HK-2 (cell line): ENCODE results near the gene PGF.

ENCODE experiments used
- DNase-seq: peaks from one replicate; pipeline ENCODE4 v3.0.0-alpha.2; 2018; ENCODE audit not compliant: unreplicated experiment

PGF gene

DNA sequence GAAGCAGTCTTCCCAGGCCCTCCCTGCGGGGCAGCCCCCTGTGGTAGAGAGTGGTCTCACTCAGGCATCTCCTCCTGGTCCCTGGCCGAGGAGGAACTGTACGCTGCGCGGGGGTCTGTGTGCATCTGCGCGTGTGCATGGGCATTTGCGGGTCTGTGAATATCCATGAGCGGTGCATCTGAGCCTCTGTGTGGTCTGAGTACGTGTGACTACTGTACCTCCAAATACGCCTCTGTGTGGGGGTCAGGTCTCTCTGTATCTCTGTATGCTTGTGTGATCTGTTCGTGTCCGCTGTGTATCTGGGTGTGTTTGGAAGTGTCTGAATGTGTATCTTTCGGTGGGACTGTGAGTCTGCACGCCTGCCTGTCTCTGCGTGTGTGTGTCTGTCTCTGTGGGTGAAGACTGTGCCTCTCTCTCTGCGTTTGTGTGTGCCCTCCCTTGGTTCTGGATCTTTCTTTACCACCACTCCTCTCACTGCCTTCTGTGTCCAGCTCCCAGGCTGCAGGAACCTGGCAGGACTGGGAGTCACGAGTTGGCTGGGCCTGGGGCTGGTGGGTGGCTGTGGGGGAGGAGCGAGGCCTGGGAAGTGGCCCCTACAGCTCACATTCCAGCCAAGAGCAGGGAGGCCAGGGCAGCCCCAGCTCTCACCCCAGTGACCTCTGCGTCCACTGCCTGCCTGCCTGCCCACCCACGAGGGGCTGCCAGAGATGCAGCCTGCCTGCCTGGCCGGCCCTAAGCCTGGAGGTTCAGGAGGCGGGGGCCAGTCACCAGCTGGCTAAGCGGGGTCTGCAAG, 1.1 kb upstream of the PGF start:
- DNase-seq = no peak

DNA sequence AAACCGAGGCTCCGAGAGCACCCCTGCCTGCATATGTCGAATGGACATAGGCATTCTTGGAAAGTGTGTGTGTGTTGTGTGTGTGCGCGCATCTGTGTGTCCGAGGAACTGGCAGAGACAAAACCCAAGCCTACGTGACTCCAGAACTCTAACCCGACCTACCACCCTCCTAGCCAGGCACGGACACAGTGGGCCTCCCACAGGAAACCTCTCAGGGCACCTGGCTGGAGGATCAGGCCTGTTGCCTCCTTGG, 556 bp upstream of the PGF start:
- DNase-seq = no peak

DNA sequence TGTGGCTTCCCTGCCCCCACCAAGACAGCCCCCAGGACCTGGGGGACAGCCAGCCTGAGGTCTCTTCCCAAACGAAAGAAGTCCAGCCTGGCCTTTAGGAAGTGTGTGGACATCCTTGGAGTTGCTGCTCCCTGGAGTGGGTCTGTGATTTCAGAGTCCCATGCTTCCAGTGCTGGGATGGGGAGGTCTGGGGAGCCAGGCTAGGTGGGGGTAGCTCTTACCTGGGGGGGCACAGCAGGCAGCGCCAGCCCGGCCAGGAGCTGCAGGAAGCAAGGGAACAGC, 509 bp downstream of the PGF start:
- DNase-seq = no peak

DNA sequence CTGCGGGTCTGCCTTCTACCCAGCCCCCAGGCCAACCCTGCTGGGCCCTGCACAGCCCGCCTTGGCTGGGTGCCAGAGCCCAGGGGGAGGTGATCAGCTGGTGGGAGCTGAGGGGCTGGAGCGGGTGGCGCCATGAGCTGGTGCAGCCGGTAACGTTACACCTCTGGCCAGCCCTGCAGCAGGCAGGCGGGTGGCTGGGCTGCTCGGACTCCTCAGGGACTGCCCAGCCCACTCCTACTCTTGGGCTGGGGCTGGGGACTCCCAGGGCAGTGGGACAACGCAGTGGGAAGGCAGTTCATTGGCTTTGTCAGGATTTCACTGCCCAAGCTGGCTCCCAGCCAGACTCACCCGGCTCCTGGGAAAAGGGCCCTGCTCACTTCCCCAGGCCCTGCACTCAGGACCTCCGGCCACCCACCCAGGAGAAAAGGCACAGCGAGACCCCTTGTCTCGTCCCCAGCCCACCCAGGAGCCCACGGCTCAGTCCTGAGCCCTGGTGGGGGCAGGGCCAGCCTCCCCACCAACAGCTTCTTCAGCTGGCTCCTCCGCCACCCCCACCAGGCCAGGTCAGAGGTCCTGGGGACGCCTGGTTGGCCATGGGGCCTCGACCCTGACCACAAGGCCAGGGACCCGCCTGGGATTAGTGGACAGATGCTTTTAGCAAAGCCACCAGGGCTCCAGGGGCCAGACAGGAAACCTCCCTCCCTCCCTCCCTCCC, 1.0 kb downstream of the PGF start:
- peak; percentile 26 for DNase-seq

DNA sequence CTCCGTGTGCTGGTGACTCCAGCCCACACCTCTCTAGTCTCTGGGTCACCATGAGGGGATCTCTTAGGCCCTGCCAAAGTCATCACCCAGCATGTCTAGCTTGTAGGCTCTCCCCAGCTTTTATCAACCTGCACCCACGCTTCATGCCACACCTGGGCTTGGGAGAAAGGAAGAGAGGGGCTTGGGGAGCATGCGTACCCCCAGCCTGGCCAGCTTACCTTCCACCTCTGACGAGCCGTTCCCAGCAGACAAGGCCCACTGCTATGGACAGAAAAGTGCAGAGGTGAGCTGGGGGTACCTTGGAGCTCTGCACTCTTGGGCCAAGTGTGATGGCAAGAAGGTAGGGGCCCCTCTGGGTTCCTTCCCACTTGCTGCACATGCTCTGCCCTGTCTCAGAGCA, 1.7 kb downstream of the PGF start:
- DNase-seq = no peak

DNA sequence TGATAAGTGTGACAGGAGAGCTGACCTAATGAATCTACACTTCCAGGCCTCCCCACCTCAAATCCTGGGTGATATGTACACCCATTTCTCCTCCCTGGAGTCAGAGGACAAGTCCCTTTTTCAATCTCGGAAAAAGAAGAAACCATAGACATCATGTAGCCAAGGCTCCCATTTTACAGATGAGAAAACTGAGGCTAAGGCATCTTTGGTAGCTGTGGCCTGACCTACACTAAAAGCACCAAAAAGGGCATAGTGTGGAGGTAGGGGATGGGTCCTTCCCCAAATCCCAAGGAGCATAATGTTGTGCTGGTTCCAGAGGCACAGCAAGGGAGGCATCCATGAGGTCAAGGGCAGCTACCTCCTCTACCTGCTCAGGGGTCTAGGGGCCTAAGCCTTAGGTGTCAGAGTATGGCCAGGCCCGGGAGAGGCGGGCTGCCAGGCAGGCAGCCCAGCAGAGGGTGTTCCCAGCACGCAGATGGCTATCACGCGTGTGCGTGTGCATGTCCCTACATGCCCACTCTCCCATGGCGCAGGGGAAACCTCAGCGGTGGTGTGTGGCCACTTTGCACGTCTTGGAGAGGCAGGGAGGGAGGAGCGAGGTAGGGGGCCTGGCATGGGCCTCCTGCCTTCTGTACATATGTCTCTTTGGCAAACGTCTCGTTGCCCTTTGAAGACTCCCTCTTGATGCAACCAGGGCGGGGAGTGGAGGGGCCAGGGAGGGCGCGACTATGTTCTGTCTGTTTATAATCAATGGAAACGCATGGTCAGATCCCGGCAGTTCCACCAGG, 2.5 kb downstream of the PGF start:
- DNase-seq = no peak

DNA sequence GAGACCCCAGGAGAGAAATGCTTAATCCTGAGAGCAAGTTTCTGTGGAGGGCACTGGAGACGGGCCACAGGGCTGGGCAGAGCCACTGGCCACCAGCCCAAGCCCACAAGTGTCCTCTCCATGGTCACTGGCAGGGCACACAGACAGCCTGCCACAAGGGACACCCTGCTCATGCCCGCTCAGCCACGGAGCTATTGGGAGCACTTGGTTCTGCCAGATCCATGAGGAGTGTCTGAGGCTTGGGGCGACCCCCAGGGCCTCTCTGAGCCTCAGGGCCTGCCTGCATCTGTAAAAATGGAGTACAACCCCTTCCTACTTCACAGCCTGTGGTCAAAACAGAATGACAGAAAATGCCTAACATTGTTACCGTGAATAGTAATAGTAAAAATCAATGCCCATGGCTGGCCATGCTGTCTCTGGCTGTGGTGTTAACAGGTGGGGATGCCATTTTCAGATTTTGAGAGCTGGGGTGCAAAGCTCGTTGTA, 3.2 kb downstream of the PGF start:
- no peak for DNase-seq

DNA sequence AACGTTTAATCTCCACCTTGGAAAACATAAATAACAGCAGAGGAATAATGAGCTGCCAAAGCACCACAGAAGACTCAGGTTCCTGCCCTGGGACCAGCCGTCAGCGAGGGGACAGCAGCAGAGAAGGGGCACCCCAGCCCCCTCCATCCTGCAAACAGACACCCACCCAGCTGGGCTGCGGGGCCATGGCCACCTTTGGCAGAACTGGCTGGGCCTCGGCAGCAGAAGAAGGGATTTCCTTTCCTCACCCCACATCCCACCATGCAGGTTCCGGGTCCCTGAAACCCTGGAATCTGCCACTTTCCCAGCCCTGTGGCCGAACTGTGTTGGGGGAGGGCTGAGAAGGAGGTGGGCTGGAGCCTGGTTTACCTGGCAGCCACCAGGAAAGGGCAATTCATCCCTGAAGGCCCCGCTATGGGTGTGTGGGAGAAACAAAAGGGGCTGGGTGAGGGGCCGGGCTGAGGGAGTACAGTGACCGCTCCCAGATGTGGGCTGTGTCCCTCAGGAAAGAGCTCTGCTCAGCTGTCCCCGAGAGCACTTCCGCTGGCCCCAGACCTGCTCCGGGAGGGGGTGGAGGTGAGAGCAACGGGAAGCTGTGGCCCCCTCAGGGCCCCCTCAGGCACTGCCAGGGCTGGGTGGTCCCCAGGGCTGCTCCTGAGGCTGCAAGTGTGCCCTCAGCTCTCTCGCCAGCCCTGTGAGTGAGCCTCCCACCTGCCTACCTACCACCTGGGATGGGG, 3.8 kb downstream of the PGF start:
- no peak for DNase-seq

DNA sequence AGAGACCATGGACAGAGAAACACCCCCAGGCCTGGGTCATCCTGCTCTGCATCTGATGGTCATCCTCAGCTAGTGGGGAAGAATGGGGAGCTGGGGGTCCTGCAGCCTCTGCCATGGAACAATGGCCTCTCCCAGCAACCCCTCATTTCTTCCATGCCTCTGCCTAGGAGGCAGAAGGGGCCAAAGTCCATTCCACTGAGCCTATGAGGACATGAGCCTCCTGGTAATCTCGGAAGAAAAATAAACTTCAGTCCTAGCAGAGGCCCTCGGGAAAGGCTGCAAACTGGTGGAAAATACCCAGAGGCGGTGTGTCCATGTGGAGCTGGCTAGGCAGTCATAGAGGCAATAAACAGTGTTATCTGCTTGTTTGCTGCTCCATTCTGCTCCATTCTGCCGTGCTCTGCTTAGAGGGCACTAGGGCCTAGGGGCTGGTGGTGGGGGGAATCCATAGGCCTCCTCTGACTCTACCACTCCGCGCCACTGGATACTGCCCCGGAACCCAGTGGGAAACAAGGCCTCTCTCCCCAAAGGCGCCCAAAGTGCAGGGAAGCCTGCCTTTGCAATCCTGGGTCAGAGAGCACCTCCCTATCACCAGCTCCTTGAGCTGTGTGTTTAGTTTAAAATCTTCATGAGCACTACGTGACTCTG, 4.5 kb downstream of the PGF start:
- DNase-seq = no peak

DNA sequence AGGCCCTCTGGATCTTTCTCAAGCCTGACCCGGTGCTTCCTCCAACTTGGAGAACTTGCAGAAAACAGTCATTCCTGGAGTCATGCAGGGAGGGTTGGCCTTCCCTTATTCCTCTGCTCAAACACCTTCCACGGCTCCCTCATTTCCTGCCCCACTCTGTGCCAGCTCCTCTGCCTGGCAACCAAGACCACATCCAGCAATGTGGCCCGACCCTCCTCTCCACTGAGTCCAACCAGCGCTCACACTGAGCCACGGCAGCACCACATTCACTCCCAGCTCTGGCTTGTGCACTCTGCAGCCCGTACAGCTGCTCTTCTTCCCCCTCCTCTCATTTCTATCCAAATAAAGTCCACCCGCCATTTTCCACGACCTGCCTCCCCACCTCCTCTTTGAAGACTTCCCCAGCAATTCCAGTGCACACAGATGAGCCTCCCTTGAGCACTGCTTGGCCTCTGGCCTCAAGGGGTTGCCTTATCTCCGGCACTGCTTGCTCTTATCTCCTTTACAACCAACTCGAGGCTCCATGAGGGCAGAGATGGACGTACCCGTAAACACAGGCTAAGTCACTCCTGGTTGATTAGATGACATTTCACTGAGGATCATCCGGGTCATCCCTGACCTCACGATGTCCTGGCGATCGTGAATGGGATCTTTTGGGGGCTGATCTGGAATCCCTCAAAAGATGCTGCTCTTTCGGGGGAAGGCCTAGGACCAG, 5.4 kb downstream of the PGF start:
- DNase-seq = no peak

DNA sequence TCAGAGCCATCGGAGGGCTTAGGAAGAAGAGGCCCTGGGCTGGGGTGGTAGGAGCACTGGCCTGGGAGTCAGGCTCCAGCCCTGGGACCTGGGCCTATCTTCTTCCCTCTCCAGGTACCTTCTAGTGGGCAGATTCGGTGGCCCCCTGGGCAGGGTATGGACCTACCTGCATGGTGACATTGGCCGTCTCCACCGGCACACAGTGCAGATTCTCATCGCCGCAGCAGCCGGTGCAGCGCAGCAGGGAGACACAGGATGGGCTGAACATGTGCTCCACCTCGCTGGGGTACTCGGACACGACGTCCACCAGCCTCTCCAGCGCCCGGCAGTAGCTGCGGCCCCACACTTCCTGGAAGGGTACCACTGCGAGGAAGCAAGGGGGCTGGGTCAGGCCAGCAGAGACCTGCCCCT, 6.2 kb downstream of the PGF start:
- DNase-seq = no peak

DNA sequence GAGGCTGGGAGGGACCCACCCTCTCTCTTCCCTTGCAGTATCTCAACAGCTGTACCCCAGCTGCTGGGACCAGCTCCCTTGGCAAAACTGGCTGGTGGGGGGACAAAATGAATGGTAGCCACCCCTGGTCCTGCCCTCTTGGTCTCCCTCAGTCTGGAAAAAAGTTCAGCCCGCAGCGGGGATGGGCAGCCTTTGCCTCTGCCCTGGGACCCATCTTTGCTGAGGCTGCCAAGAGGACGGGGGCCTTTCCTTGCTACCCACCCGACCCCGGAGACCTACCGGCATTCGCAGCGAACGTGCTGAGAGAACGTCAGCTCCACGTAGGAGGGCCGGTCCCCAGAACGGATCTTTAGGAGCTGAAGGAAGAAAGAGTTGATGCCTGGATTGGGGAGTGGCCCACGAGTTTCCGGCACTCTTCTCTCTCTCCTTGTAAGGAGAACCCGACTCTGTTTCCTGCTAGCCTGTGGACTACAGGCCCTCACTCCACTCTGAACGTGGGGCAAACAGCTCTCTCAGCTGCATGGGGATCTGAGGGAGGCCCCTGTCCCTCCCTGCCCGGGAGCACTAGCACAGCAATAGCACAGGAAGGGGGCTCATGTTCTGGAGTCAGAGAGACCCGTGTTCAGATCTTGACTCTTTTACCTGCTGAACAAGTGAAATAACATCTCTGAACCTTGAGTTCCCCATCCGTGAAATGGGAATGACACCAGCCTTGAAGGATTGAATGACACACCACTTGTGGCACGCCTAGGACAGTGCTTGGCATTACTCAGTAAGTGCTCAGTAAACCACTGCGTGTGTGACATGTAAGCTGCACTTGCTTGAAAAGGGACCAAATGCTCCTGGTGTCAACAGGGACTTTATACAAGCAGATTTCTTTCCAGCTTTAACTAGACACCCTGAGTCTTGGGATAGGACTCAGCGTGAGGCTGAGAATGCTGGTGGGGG, 6.9 kb downstream of the PGF start:
- no peak for DNase-seq

DNA sequence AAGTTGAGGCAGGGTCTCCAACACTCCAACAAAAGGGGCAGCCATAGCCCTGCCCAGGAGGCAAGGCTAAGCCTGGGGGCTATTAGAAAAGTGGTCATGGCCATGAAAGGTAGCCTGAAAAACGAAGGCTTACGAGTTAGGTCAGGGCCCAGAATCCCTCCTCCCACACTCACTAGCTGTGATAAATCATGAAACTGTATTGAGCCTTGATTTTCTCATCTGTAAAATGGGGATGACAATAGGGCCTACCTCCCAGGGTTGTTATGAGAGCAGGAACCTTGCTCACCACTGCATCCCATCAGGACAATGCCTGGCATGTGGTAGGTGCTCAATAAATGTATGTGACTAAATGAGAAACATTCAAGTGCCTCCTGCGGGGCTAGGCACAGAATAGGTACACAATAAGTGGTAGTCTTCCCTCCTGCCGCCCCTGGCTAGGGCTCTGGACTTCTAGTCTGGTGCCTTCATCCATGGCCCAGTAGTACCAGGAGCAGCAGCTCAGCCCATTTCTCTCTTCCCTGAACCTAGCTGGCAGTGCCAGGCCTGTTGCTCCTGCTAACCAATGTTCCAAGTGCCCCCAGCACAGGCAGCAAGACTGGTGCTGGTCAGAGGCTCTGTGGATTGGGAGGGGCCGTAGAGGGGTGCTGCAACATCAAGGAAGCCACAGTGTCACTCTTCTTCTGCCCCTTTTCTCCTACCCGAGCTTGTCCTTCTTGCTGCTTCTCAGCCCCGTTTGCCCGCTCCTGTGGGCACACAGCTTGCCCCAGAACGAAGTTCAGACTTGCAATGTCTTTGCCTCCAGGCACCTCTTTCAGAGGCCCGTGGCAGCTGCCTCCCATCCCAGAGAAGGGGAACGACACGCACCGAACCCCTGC, 7.8 kb downstream of the PGF start:
- DNase-seq = no peak

DNA sequence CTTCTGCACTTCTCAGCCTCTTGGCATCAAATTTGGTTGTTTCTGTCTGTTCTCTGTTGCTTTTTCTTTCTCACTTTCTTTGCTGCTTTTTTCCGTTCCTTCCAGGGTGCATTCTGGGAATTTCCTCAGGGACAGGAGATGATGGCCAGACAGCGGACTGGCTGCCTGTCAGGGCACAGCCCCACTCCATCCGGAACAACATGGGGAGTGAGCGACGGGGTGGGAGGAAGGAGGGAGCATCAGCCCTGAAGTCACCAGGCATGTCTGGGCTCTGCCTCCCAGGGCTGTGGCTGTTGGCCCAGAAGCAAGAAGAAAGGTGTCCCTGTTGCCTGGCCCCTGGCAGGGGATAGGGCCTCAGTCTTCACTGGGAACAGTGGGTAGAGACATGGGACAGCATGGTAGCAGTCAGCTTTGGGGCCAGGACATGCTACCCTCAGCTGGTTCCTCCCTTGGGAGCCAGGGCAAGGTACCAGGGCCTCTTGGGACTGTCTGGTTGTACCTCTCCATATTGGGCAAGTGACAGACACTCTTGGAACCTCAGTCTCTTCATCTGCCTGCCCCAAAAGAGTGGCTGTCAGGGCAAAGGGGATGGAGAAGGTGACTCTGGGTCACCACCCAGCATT, 8.6 kb downstream of the PGF start:
- no peak for DNase-seq

DNA sequence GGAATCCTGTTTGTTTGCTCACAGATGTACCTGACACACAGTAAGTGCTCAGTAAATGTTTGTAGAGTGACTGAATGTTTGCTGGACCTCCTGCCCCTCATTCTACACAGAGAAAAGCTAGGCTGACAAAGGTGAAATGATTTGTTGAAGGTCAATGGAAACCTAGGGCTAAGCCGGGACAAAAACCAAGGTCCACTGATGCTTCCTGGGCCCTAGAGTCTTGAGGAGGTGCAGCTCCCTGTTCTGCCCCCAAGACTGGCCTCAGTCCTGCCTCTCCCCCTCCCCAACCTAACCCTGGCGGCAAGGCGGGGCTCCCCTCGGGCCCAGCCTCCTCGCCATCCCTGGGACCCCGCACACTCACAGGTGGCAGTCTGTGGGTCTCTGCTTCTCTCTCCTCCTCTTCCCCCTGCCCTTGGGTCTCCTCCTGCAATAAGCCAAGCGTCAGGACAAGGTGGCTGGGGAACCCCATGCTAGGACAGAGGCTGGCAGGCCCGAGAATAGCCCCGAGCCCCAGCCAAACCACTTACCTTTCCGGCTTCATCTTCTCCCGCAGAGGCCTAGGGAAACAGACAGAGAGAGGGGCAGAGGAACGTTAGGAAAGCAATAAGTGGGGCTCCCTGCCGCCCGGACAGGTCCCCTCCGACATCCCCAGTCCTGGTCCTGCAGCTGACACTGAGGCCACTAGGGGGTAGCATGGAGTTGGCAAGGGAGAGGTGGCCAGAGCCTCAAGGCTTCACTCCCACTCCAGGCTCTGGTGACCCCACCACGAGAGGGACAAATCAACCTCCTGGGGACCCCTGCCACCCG, 9.3 kb downstream of the PGF start:
- DNase-seq = peak; percentile 70

DNA sequence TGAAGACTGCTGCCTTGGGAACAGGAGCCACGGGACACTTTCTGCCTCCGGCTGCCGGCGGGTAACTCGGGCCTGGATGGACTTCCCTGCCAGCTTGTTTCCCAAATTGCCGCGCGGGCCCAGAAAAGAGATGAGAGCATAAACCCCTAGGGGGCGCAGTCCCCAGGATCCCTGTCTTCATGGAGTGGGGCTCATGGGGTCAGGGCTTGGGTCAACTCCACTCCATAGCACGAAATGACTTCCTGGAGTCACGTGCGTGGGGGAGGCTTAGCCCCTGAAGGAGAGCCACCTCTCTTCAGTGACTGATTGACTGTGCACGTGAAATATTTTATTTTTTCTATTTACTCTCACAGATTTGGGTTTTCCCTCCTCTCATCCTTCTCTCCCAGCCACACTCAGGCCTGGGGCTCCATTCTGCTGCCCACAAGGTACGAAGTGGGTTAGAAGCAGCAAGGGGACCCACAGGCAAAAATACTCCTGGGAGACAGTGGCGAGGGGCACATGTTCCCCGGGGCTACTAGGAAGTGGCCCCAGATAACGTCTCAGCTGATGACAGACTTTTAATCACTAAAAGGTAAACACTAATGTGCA, 10.0 kb downstream of the PGF start:
- peak; percentile 44 for DNase-seq

DNA sequence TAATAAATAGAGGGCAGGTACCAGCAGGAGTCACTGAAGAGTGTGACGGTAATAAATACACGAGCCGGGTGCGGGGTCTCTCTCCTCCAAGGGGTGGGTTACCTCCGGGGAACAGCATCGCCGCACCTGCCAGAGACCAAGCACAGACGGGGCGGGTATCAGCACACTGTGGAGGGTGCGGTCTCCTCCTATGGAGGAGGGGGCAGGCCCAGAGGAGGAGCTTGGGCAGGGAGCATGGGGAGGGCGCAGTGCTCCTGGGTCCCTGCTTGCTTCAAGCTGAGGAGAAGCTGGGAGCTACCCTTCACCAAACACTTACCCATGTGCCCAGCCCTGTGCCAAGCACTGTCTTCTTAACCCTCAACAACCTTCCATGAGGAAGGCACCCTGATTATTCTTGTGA, 12.8 kb downstream of the PGF start:
- no peak for DNase-seq
